ENCODE results near the gene CYP39A1.
"Not testable (repeated sequence)": the region's sequence is repeated elsewhere in the genome, so short reads cannot be mapped to it uniquely, and the experiment has no call there.

Gene CYP39A1

DNA sequence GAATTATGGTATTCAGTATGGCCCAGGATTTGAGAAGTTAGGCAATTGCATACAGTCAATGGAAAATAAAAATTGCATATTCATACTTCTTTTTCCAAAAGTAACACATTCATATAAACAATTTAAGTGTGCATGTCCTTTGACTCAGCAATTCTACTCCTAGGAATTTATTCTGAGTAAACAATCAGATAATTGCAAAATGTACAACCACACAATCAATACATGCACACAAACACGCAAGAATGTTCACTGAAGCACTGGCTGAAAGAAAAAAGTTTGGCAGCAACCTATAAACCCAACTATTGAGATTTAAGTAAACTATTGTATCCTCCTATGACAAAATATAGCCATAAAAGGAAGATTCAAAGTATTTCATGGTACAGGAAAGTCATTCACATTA lies 1.6 kb downstream of the CYP39A1 start:
- H3K4me3 ChIP-seq (replicated peaks; ENCODE audit: insufficient read depth, low read length): no peak overlapping the region
- H3K27me3 ChIP-seq (ENCODE audit: insufficient read depth, poor library complexity, severe bottlenecking): peaks cover 17% of the 10 kb centered on the region
- H3K27ac ChIP-seq (replicated peaks): no peak overlapping the region
- no peak for TF ChIP-seq REST (IDR thresholded peaks at IDR 0.05; ENCODE audit: insufficient replicate concordance, low read depth)
- no peak for TF ChIP-seq GABPA (IDR thresholded peaks at IDR 0.05; ENCODE audit: low read depth)
- no peak for TF ChIP-seq SPI1 (IDR thresholded peaks at IDR 0.05; ENCODE audit: borderline replicate concordance, low read depth)
- TF ChIP-seq POLR2AphosphoS5 (IDR thresholded peaks at IDR 0.05; ENCODE audit: low read depth): no peak
- TF ChIP-seq, protein P1, sequence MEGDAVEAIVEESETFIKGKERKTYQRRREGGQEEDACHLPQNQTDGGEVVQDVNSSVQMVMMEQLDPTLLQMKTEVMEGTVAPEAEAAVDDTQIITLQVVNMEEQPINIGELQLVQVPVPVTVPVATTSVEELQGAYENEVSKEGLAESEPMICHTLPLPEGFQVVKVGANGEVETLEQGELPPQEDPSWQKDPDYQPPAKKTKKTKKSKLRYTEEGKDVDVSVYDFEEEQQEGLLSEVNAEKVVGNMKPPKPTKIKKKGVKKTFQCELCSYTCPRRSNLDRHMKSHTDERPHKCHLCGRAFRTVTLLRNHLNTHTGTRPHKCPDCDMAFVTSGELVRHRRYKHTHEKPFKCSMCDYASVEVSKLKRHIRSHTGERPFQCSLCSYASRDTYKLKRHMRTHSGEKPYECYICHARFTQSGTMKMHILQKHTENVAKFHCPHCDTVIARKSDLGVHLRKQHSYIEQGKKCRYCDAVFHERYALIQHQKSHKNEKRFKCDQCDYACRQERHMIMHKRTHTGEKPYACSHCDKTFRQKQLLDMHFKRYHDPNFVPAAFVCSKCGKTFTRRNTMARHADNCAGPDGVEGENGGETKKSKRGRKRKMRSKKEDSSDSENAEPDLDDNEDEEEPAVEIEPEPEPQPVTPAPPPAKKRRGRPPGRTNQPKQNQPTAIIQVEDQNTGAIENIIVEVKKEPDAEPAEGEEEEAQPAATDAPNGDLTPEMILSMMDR (IDR thresholded peaks at IDR 0.05; ENCODE audit: insufficient read depth, low read length): no peak
- DNase-seq (ENCODE audit: low read depth in 1 of 2, low spot score in 1 of 2): no peak

DNA sequence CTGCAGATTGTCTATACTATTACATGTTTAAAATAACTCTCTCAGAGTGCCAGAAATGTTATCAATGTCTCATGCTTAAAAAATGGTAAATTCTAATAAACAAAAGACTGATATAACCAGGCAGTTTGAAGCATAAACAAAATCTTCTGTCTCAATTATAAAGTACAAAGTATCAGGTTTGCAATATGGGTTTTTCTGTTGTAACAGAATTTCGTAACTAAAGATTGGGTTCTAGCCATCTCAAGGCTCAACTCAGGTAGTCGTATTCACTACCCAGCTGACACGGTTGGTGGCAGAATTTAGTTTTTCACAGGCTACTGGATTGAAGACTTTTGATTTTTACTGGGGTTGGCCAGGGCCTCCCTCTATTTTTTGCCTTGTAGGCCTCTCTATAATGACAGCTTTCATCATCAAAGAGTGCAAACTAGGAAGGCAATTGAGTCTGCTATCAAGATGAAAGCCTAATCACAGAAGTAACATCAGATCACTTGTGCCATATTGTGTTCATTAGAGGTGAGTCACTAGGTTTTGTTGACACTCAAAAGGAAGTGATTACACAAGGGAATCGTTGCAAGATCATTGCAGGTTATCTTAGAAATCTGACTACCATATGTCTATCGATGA lies 3.6 kb downstream of the CYP39A1 start:
- Histone ChIP-seq H3K27ac (replicated peaks) (no peak overlapping the region), H3K27me3 (ENCODE audit: insufficient read depth, poor library complexity, severe bottlenecking) (peaks cover 13% of the 10 kb centered on the region), H3K4me3 (replicated peaks; ENCODE audit: insufficient read depth, low read length) (no peak overlapping the region)
- TF ChIP-seq, protein P1 (IDR thresholded peaks at IDR 0.05; ENCODE audit: insufficient read depth, low read length): no peak
- no peak for TF ChIP-seq SPI1 (IDR thresholded peaks at IDR 0.05; ENCODE audit: borderline replicate concordance, low read depth)
- no peak for TF ChIP-seq REST (IDR thresholded peaks at IDR 0.05; ENCODE audit: insufficient replicate concordance, low read depth)
- TF ChIP-seq POLR2AphosphoS5 (IDR thresholded peaks at IDR 0.05; ENCODE audit: low read depth): no peak
- no peak for TF ChIP-seq GABPA (IDR thresholded peaks at IDR 0.05; ENCODE audit: low read depth)
- DNase-seq (ENCODE audit: low read depth in 1 of 2, low spot score in 1 of 2): peak in 1 of 2 experiments; percentile 22

- not testable (repeated sequence) for DNase-seq (ENCODE audit: low read depth in 1 of 2, low spot score in 1 of 2); H3K27ac ChIP-seq (replicated peaks); H3K4me3 ChIP-seq (replicated peaks; ENCODE audit: insufficient read depth, low read length); H3K27me3 ChIP-seq (ENCODE audit: insufficient read depth, poor library complexity, severe bottlenecking)
Observed at GRCh38 chr6:46648108-46648507, 4.5 kb downstream of the CYP39A1 start.

- H3K27ac ChIP-seq (replicated peaks): no peak overlapping the region
- no peak for TF ChIP-seq SPI1 (IDR thresholded peaks at IDR 0.05; ENCODE audit: borderline replicate concordance, low read depth)
- no peak for TF ChIP-seq POLR2AphosphoS5 (IDR thresholded peaks at IDR 0.05; ENCODE audit: low read depth)
- no peak for TF ChIP-seq REST (IDR thresholded peaks at IDR 0.05; ENCODE audit: insufficient replicate concordance, low read depth)
- TF ChIP-seq GABPA (IDR thresholded peaks at IDR 0.05; ENCODE audit: low read depth): no peak
- TF ChIP-seq, protein P1 (IDR thresholded peaks at IDR 0.05; ENCODE audit: insufficient read depth, low read length): no peak
- DNase-seq (ENCODE audit: low read depth in 1 of 2, low spot score in 1 of 2): no peak
Observed at GRCh38 chr6:46645265-46645664, 7.4 kb downstream of the CYP39A1 start.

More at GRCh38 chr6:46645265-46645664, 7.4 kb downstream of the CYP39A1 start:
- Histone ChIP-seq H3K27me3 (ENCODE audit: insufficient read depth, poor library complexity, severe bottlenecking) (no peaks in the 10 kb centered on the region), H3K4me3 (replicated peaks; ENCODE audit: insufficient read depth, low read length) (no peak overlapping the region)

Measured in HL-60 (cell line).